Activated naive CD8-positive, alpha-beta T cell treated with anti-CD3 and anti-CD28 coated beads, Interleukin-2, amount 50 U/mL, for 16 hours (primary cell): ENCODE data around the gene GMPR2.
A peak's percentile ranks its signal among the peaks of the same experiment; 100 is the strongest.
"Not testable (repeated sequence)": the region's sequence is repeated elsewhere in the genome, so short reads cannot be mapped to it uniquely, and the experiment has no call there.

Experiments
- DNase-seq: peaks from one replicate; pipeline ENCODE4 v3.0.0-alpha.2; 2020; ENCODE audit warnings: low read depth, low spot score

The GMPR2 gene

DNA sequence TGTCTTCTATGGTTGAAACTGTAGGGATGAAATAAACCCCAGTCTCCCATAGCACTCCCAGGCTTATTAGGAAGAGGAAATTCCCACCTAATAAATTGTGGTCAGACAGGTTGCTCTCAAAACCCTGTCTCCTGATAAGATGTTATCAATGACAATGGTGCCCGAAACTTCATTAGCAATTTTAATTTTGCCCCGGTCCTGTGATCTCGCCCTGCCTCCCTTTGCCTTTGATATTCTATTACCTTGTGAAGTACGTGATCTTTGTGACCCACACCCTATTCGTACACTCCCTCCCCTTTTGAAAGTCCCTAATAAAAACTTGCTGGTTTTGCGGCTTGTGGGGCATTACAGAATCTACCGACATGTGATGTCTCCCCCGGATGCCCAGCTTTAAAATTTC lies 30.2 kb upstream of the GMPR2 start:
- not testable (repeated sequence) for DNase-seq

DNA sequence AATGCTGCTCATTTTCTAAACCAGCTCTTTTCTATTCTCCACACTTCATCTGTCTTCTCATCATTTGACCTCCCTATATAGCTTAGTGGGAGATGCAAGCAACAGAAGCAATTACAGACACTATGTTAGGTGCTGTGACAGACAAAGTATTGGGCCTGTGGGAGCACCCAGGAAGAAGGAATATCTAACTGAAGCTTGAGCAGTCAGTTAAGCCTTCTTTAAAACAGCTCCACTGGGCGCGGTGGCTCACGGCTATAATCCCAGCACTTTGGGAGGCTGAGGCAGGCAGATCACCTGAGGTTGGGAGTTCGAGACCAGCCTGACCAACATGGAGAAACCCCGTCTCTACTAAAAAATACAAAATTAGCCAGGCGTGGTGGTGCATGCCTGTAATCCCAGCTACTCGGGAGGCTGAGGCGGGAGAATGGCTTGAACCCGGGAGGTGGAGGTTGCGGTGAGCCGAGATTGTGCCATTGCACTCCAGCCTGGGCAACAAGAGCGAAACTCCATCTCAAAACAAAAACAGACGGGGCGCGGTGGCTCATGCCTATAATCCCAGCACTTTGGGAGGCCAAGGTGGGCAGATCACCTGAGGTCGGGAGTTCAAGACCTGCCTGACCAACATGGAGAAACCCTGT lies 29.4 kb upstream of the GMPR2 start:
- not testable (repeated sequence) for DNase-seq

DNA sequence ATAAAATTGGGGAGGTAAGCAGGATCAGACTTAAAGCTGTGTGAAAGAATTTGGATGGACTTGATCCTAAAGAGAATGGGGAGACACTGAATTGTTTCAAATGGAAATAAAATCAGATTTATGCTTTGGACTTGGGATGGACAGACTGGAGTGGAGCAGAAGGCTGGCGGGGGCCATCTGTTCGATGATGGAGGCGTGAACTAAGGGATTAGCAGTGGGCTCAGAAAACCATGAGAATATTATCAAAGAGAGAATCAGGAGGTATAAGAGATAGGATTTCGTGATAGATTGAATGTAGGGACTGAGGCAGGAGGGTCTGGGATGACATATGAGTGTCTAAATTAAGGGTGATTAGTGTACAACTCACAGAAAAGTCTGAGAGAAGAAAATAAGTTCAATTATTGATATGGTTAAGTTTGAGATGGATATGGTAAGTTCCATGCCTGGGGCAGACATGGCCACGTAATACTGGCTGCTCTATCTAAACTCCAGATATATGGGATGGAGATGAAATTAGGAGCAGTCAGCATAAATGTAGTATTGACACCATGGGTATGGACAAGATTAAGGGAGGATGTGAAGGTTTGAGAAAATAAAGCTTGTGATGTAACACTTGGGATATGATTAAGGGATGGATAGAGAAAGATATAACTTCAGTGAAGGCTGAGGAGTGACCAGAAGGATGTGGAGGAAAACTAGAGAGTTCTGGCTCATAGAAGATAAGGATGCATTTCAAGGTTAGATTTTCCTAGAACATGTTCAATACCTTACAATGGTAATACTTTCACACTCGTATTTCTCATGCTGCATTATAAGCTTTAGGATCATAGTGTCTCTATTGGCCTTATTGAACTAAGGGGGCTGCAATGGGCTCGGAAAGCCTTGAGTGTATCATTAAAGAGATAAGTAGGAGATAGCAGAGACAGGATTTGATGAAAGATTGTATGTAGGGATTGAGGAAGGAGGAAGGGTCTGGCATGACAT lies 28.3 kb upstream of the GMPR2 start:
- DNase-seq: no peak

DNA sequence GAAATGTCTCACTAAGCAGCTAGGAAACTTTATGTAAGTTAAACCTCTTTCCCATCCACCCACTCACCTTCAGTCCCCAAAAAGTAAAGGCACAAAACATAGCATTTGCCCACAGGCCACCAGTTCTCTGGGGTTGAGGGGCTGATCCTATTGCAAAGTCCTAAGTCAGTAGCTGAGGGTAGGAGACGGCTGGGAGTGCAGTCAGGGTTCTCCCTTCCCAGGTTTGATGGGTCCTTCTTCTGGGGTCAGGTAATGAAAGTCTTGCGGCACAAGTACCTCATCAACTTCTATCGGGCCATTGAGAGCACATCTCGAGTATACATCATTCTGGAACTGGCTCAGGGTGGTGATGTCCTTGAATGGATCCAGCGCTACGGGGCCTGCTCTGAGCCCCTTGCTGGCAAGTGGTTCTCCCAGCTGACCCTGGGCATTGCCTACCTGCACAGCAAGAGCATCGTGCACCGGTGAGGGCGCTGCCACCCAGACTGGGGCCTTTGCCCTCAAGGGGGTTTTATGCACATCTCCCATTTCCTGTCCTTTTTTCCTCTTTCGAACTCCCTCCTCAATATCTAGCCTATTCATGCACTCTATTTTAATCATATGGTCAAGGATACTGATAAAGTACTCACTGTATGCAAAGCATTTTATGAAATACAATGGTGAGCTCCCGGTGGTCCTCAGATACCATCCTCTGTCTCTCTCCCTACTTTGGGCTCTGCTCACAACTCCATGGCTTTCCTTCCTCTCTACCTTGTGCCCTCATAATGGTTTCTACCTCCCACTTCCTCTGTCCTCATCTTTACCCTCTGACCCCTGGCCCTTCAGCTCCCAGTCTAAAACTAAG lies 26.2 kb upstream of the GMPR2 start:
- no peak for DNase-seq

DNA sequence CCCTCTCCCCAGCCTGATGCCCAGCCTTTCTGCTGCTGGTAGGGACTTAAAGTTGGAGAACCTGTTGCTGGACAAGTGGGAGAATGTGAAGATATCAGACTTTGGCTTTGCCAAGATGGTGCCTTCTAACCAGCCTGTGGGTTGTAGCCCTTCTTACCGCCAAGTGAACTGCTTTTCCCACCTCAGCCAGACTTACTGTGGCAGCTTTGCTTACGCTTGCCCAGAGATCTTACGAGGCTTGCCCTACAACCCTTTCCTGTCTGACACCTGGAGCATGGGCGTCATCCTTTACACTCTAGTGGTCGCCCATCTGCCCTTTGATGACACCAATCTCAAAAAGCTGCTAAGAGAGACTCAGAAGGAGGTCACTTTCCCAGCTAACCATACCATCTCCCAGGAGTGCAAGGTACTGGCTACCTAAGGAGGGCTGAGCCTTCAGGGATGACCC lies 25.6 kb upstream of the GMPR2 start:
- DNase-seq: no peak

DNA sequence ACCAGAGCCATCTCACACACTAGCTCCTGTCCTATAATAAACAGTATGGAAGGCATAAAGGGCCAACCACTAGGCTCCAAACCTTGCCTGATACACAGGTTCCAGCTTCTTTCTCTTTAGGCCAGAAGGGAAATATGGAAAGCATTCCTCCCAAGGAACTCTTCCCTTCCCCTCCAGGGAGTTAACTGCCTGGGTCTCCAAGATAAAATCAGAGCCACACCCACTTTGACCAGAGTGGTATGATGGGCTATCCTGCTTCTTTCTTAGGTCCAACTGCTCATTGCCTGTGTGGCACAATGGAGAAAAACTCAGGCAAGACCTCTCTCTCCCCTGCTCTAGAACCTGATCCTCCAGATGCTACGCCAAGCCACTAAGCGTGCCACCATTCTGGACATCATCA lies 25.1 kb upstream of the GMPR2 start:
- no peak for DNase-seq

DNA sequence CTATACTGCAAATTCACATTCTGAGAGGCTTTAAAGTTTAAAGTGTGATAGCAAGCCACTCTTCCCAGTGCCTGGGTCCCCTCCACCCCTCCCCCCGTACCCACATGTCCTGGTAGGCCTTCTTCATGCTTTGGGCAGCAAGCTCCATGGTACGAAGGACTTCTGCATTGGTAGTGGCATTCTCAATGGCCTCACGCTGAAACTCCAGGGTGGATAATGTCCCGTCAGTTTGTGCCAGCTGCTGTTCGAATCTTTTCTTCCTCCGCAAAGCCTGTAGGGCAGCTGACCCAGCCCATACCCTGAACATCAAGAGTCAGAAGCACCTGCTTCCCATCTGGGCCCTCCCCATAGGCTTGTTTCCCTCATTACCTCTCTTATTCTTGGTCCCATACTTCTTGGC lies 21.4 kb upstream of the GMPR2 start:
- DNase-seq: no peak

DNA sequence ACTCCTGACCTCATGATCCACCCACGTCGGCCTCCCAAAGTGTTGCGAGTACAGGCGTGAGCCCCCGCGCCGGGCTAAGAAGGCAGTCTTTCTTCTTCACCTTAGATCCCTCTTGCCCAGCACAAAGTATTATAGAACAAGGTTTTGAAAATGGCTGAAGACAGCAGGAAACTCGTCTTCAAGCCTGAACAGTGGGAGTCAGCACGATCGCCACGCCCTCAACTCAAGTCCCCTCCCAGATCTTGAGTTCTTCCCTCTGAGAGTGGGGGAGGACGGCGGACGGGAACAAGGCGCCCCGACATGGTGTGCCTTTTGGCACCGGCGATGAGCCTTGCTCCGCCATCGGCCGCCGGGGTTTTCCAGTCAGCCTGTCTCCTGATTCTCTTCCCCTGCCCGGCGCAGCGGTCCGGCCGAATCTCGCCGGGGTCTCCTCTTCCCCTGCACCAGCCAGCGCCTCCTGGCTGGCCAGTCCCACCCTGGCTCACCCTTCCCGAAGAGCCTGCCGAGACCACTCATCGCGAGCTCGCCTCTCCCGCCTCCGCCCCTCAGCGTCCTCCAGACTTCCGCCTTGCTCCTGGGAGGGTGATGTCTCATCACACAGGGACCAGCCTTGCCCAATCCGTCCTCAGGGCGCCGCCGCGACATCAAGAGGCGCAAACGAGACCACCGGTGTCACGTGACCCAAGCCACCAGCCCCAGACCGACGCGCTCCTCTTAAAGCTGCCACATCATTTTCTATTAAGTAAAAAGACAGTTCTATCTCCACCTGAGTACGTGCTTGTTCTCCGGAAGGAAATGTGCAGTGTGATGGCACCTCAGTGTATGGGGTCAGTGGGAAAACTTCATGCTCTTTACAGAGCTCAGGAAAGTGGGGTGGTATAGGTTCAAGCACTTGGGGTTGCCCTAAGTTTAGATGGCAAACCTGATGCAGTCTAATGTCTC lies 19.5 kb upstream of the GMPR2 start, which contains the start of gene CHMP4A:
TSS of gene CHMP4A (minus strand) at position 565 of the 942 bp plus-strand sequence. CDS start at position 516, 49 bp downstream.
- DNase-seq: peak; percentile 96

DNA sequence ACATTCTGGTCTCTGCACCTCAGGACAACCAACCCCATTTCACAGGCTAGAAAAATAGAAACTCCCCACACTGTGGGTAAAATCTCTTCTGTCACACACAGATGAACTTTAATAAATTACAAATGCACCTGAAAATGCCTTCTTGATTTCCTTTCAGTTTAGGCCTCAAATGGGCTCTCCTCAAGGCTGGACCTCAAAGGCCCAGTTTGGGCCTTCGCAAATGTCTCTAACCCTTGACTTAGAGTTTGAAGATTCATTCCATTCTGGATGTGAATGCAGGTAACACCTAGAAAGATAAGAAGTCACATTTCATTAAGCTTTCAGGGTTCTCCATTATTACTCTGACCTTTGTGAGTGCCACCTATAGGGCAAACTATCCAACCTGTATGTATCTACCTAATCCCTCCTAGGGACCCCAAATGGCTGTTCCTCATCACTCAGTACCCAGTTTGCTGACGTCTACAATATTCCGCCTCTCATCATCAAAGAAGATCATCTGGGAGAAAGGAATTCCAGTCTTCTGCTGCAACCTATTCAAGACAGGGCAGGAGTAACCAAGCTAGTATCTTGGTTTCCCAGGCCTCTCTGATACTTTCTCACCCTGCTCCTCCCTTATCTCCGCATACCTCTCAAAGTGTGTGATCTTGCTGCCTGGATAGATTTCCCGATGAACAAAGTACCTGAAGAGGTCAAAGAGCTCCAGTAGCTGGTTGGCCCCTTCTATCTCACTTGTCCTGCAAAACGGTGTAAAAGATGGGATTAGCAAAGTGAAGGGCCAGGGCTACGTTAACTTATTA lies 18.7 kb upstream of the GMPR2 start:
- no peak for DNase-seq

DNA sequence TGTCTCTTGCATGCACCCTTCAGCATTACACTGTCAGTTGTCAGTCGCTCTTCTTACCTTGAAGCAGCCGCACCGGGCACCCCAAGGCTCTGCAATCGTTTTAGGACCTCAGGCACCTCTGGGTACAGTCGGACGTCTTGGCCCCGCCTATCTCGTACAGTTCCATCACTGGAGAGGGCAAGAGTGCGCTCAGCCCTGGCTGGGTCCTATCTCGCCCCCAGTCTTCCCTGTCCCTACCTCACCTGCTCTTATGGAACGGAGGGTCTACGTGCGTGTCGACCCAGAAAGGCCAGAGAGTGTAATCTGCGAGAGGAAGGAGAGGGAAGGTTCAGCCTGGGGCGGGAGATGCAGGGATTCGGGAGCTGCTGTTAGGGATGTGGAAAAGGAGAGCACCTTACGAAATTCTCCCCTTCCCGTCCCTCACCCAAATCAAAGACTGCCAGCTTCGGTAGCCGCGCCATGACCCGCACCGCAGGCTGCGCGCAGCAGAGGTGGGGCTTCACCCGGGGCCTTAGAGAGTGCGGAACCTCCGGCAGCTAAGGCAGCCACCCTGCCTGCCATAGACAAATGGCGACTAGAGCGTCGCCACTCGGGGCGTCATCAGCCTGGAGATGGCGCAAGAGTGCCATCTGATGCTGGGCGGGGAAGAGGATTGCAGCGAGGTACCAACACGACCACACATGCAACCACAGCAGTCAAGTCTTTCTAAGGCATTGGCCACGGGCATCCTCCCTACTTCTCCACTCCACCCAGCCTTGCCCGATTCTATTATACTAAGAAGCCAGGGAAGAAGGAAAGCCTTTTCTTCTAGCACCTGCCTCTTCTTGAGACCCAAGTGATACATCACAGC lies 17.0 kb upstream of the GMPR2 start, which contains the start of gene MDP1:
TSS of gene MDP1 (minus strand) at position 572 of the 850 bp plus-strand sequence. CDS start at position 461, 111 bp downstream.
- DNase-seq: peak; percentile 64

DNA sequence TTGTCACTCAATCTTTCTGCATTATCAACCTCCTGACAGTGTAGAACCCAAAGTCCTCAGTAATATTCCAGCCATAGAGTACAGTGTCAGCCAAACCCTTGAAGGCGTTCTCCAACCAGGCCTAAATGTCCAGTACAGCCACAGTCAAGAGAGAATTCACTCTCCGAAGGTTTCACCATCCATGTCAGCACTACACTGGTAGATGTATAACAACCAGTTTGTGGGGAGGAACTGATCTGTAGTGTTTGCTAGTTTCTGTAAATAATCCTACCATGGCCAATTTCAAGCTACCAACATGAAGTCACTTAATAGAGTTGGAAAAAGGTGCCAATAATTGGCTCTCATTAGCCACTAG lies 16.4 kb upstream of the GMPR2 start:
- no peak for DNase-seq

DNA sequence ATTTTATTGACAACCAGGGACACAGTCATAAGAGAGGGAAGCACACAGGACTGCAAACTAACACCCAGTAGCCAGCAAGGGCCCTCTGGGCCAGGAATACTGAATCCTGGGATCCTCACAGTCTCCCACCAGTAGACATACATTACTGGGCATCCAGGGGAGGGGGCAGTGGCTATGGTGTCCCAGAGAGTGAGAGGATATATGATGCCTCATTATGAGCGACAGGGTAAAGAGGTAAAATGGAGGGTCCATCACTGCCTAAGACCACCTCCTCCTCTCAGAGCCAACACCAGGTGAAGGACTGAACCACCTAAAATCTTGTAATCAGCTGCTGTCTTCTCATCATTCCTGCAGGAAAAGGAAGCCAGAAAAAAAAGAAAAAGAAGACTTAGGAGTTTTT lies 15.9 kb upstream of the GMPR2 start:
- DNase-seq: not testable (repeated sequence)

DNA sequence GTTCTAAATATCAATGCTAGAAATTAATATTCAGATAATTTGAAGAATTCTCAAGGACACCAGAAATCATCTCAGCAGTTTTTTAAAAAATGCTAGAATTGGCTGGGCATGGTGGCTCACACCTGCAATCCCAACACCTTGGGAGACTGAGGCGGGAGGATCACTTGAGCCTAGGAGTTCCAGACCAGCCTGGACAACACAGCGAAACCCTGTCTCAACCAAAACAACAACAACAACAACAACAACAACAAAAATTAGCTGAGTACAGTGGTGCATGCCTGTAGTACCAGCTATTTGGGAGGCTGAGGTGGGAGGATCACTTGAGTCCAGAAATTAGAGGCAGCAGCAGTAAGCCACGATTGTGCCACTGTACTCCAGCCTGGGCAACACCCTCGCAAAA lies 13.6 kb upstream of the GMPR2 start:
- no peak for DNase-seq

DNA sequence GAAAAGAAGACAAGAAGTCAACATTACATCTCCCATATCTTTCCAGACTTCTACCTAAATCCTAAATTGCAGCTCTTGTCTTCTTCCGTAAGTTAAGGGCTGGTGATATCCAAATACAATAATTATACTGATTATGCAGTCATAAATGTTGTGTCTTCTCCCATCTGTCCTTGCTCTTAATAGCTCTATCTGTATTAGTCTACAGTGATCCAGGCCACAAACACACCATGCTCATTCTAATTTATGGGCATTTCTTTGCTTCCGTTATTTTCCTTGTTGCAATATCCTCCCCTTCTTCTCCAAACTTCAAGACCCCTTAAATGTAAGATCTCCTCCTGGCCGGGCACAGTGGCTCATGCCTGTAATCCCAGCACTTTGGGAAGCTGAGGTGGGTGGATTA lies 13.2 kb upstream of the GMPR2 start:
- no peak for DNase-seq

DNA sequence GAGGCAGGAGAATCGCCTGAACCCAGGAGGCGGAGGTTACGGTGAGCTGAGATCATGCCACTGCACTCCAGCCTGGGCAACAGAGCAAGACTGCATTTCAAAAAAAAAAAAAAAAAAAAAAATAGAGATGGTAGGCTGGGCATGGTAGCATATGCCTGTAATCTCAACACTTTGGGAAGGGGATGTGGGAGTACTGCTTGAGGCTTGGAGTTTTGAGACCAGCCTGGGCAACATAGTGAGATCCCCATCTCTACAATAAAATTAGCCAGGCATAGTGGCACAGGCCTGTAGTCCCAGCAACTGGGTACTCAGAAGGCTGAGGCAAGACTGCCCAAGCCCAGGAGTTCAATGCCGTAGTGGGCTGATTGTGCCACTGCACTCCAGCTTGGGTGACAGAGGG lies 9.7 kb upstream of the GMPR2 start:
- DNase-seq: not testable (repeated sequence)

DNA sequence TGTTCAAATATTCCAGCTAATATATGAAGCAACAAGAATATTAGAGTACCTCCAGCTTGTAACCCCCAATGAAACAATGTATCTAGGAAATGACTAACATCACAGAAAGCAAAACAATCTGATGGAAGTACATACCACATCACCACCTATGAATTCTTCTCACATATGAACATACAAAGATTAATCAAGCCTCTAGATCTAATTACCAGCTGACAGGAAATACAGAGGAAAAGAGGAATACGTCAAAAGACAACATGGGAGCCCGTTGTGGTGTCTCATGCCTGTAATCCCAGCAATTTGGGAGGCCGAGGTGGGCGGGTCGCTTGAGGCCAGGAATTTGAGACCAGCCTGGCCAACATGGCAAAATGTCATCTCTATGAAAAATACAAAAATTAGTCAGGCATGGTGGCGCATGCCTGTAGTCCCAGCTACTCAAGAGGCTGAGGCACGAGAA lies 8.1 kb upstream of the GMPR2 start:
- no peak for DNase-seq

DNA sequence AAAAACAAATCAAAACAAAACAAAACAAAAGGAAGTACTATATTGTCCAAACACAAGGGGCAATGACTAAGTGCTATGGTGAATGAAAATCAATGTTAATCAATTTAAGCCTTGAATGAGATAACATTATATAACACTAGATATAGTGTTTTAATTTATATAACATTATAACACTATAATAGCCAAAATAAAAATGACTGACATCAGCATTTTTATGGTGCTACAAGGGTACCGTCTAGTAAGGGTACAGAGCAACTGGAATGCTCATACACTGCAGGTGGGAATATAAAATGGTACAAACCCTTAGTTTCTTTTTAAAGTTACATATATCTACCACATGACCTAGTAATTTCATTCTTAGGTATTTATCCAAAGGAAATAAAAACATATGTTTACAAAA lies 6.3 kb upstream of the GMPR2 start:
- no peak for DNase-seq

DNA sequence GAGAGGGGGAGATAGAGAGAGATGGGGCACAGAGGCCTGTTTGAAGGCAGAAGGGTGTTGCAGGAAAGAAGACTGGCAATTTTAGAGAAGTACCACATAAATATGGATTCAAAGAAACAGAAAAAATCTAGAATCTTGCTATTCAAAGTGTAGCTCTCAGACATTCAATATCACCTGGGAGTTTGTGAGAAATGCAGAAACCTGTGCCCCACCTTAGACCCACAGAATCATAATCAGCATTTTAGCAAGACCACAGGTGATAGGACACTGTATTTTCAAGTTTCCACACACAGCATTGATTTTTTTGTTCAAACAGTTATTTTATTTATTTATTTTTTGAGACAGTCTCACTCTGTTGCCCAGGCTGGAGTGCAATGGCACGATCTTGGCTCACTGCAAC lies 3.8 kb upstream of the GMPR2 start:
- DNase-seq: no peak
